ENCODE data around the gene FRYL.
A peak's percentile ranks its signal among the peaks of the same experiment; 100 is the strongest.

FRYL gene

GRCh38 chr4:48543796-48544195 is 236.3 kb downstream of the FRYL start:
- no peak for DNase-seq

GRCh38 chr4:48542888-48543287 is 237.2 kb downstream of the FRYL start:
- no peak for DNase-seq

- no peak for DNase-seq
Measured at GRCh38 chr4:48539597-48539996, 240.5 kb downstream of the FRYL start.

DNA sequence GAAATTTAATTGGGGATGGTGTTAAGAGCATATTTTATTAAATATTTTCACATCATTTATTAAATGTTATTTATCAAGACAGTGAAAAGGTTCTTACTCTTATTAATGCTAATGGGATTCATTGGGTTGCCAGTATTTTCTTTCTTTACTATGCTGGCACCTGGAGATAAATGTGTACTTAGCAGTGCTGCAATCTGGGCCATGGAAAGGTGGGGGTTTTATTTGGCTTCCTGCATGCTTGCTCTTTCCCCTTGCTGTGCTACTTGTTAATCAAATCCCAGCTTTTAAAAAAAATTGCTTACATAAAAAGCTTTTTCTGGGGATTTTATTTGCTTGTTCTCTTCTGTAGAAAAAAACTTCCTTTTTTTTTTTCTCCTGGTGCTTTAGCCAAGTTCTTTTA is 241.7 kb downstream of the FRYL start:
- DNase-seq, result no peak

GRCh38 chr4:48526406-48526805 is 253.7 kb downstream of the FRYL start:
- DNase-seq, result no peak

DNA sequence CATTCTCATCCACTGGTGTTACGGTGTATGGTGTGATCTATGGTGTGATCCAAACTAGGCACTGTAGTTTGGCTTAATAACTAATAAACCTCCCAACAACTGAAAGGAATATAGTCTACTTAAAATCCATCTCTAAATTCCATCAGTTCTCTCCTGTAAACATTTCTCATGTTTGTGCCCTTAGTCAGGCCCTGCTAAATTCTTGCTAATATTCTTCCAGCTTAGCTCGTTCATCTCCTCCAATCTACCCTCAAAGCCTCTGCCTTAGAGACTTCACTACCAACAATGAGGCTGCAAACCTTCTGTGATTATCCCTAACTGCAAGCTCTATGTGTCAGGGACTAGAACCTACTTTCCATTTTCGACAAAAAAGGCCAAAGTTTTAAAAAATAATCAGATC is 261.9 kb downstream of the FRYL start:
- no peak for DNase-seq

DNA sequence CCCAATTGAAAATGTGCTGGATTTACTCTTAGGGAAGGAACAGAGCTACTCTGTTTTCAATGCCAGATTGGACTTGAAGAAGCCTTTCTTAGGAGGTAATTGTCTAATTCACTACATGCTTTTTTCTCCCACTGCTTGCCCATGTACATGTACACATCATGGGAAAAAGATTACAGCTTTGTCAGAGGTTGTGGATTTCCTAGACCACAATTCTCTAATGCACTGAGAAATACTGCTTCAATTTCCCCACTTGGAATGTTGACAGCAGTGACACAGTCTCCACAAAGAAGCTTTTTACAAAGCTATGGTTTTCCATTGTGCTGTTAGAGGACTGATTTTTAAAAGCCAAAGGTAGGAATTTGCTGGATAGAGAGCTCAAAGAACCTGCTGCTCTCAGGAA is 270.5 kb downstream of the FRYL start:
- no peak for DNase-seq

GRCh38 chr4:48506716-48507115 is 273.4 kb downstream of the FRYL start:
- no peak for DNase-seq

GRCh38 chr4:48504352-48504751 is 275.7 kb downstream of the FRYL start:
- DNase-seq, result no peak

DNA sequence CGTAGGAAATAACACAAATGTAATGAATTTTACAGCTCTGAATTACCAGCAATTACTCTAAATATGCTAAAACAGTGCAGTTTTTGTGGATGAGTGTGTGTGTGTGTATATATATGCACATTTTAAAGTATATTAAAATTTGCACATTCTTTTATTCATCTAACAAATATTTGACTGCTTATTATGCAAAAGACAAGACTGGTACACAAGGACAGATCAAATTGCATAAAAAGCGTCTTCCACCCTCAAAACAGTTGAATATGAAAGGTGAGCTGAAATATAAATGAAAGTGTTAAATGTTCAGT is 276.1 kb downstream of the FRYL start:
- DNase-seq, result no peak

DNA sequence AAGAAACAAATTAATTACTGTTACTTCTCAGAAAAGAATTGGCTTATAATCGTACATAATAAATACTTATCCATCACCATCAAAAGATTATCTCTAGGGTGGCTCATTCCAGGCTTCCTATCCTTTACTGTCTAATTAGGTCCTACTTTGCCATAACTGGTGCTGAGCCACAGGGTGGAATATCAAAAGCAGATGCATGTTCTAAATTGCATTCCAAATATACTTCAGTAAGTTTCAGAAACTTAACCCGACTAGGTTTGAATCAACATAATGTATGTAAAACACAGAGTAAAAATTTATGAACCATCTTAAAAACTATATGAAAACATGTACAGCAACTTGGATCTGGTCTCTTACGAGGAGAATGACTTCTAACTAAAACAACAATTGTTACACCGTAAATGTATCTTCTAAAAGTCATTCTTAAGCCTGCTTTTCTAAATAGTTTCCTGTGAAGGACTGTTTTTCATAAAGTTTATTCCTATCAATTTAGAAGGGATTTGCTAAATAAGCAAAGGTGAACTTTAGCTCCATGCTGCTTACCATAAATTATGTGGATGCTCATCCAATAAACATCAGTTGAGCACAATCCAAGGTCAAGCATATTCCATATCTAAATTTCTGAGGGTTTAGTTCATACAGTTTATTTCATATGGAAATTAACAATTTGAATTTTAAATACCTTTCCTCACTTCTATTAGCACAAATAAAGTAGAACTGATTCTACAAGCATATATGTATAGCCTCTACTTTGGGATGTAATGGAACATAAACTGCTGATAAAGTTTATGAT is 276.6 kb downstream of the FRYL start:
- no peak for DNase-seq

DNA sequence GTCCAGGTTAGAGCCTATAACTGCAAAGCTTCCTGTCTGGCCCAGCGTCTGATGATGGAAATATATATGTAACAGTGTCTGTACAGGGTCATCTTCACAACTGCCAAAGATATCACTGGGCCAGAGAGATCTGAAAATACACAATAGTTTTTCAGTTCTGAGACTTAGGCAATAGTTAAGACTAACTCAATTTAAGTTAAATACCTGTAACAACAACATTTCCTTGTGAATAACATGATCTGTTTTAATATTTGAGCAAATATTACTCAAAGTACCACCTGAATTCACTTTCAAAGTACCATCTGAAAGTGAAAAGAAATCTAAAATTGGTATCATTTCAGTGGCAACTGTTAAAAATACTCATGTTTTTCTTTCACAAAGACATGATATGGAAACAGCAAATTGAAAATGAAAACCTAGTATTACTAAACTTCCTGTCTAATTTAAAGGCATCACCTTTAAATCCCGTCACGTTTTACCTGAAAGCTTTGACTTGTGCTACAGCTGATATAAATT is 280.5 kb downstream of the FRYL start:
- DNase-seq, result no peak

DNA sequence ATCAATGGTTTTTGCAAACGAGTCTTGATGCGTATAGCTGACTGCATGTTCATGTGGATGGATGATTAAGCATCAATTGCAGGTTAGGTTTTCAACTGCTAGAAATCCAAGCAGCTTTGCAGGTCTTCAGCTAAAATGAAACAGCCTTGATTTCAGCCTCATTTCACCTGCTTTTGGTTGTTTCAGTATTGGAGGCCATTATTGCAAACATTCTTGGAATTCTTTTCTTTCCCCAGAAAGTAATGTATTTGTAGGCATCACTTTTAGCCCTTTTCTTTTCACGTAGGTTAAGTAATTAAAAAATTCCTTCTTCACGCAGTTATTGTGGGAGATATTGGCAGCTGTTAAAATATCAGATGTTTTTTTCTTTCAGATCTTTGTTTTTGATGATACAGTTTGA is 281.2 kb downstream of the FRYL start:
- DNase-seq, result no peak

DNA sequence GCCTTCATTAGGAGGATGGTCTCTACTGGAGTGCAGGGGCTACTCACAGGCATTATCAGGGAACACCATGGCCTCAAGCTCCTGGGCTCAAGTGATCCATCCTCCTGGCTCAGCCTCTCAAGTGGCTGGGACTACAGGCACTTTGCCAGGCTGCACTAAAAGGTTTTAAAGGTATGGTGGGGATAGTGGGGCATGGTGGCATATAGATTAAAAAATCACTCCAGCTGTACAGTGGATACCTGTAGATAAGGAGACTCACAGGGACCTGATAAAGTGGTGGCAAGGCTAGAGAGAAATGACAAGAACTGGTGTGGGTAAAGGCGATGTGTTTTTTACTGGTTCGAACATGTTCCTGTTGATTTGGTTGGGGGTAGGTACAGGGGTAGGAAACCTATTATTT is 284.1 kb downstream of the FRYL start:
- no peak for DNase-seq

GRCh38 chr4:48493452-48494100 is 286.5 kb downstream of the FRYL start:
- no peak for DNase-seq

DNA sequence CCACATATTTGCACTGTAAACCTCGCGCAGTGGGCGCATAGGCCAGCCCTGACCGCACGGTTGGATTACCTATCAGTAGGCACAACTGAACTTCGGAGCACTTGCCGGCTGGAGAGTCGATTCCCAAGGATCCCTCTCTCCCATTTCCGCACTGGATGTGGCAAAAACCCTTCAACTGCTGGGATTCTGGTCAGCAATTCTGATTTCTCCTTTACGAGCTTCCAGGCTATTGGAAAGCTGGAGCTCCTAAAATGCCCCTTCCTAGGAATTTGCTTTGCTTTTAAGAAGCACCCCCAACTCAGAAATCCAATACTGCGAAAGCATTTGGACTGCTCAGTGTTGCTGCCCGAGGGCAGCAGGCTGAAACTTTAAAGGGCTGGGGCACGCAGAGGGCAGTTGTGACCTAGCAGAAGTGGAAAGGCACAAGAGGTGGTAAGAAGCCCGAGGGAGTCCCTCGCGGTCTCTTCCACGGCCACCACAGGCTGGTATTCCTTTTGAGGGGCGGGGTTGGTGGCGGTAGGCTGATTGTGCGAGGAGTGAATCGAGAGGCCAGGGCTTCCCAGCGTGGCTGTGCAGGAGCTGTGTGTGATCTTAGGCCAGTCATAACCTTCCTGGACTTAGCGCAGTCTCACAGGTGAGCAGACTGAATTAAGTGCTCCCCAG is 288.4 kb downstream of the FRYL start:
- no peak for DNase-seq

- no peak for DNase-seq
Measured at GRCh38 chr4:48490680-48491513, 289.2 kb downstream of the FRYL start.

GRCh38 chr4:48490012-48490679 is 289.9 kb downstream of the FRYL start, which contains the start of gene ZAR1:
Gene ZAR1, plus strand, starts transcription at chr4:48490252. Its CDS starts 40 bp downstream, at chr4:48490292.
- DNase-seq, result peak in 1 of 2 experiments; percentile 32

GRCh38 chr4:48489683-48490011 is 290.4 kb downstream of the FRYL start:
- DNase-seq, result no peak

DNA sequence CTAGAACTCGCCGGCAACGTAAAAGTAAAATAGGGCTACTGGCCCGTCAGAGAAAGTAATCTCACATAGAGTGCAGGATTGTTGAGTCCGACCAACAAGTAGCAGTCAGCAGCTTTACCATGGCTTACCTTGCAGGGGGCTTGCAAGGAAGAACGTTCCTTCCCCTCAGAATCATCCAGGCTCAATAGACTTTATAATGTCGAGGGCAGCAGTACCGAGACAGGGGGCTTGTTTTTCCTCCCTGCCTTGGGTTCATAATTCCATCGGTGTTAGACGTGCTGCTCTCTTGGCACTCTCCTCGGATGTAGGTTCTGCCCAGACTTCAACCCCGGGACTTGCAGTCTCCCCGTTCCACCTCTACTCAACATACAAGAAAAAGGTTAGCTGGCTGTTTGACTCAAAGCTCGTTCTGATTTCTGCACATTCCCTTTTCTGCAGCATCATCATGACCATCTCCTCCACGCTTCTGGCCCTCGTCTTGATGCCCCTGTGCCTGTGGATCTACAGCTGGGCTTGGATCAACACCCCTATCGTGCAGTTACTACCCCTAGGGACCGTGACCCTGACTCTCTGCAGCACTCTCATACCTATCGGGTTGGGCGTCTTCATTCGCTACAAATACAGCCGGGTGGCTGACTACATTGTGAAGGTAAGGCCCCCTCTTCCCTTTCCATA is 295.4 kb downstream of the FRYL start:
- no peak for DNase-seq

DNA sequence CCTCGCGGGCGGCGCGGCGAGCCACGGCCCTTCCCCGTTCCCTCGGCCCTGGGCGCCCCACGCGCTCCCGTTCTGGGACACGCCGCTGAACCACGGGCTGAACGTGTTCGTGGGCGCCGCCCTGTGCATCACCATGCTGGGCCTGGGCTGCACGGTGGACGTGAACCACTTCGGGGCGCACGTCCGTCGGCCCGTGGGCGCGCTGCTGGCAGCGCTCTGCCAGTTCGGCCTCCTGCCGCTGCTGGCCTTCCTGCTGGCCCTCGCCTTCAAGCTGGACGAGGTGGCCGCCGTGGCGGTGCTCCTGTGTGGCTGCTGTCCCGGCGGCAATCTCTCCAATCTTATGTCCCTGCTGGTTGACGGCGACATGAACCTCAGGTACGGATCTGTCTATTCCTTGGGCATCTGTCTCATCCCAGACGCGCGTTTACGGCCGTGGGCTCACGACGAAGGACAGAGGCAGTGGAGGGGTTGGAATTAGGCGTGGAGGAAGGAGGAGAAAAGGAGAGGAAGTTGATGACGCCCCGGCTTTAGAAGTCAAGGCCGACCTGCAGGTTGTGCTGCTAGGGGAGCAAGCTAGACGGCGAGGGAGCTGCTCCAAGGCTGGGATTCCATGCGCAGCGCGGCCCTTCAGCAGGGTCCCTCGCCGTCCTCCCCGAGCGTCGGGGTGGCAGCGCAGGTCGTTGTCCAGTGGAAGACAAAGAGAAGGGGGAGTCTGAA is 296.1 kb downstream of the FRYL start:
- peak in 1 of 2 experiments; percentile 32 for DNase-seq
